GM23338 (cell line): ENCODE data around the gene TOP2A.

Experiments
- CREB1 ChIP-seq: fragments of 250-450 bp; sonication (Bioruptor Pico); IDR thresholded peaks from 2 replicates; pipeline ENCODE4 v1.5.0; 2020; ENCODE audit warnings: low read depth, mild to moderate bottlenecking, moderate library complexity
- ETS1 ChIP-seq: IDR thresholded peaks from 2 replicates; pipeline ENCODE4 v1.6.1; 2016; ENCODE audit warnings: antibody characterized with exemption
- EZH2 ChIP-seq: fragments of 200-600 bp; sonication (generic); IDR thresholded peaks from one replicate; pipeline ENCODE4 v1.8.0; 2017; ENCODE audit warnings: antibody characterized with exemption, mild to moderate bottlenecking, low read depth; ENCODE audit not compliant: unreplicated experiment
- EZH2phosphoT487 ChIP-seq: fragments of 200-600 bp; sonication (generic); IDR thresholded peaks from one replicate; pipeline ENCODE4 v1.8.1; 2018; ENCODE audit warnings: antibody characterized with exemption; ENCODE audit not compliant: unreplicated experiment
- JUNB ChIP-seq: IDR thresholded peaks from one replicate; pipeline ENCODE4 v1.6.1; 2016; ENCODE audit warnings: antibody characterized with exemption; ENCODE audit not compliant: unreplicated experiment
- NANOG ChIP-seq: IDR thresholded peaks from 2 replicates; pipeline ENCODE4 v1.6.1; 2016; ENCODE audit warnings: antibody characterized with exemption, borderline replicate concordance
- POLR2AphosphoS5 ChIP-seq: IDR thresholded peaks from 2 replicates; pipeline ENCODE4 v1.6.1; 2016; ENCODE audit warnings: antibody characterized with exemption, low read depth
- REST ChIP-seq: IDR thresholded peaks from one replicate; pipeline ENCODE4 v1.6.1; 2018; ENCODE audit warnings: antibody characterized with exemption; ENCODE audit not compliant: unreplicated experiment
- STAT1 ChIP-seq: IDR thresholded peaks from one replicate; pipeline ENCODE4 v1.6.1; 2016; ENCODE audit warnings: antibody characterized with exemption; ENCODE audit not compliant: unreplicated experiment
- ZNF114 ChIP-seq: fragments of 250-450 bp; sonication (Bioruptor Pico); IDR thresholded peaks from 2 replicates; pipeline ENCODE4 v1.5.0; 2020; ENCODE audit warnings: mild to moderate bottlenecking, moderate library complexity
- ZNF331 ChIP-seq: fragments of 250-450 bp; sonication (Bioruptor Pico); IDR thresholded peaks from 2 replicates; pipeline ENCODE4 v1.5.0; 2020; ENCODE audit warnings: low read depth, mild to moderate bottlenecking, moderate library complexity
- TF ChIP-seq, protein P1 (sequence below), 2 experiments: fragments of 200-600 bp in 1 of 2; sonication (generic) in 1 of 2; conservative IDR thresholded peaks; 2 replicates each; pipeline versions ENCODE4 v1.5.1 to v1.6.1; 2016 to 2017; ENCODE audit warnings: antibody characterized with exemption in 2 of 2, low read depth in 2 of 2, mild to moderate bottlenecking in 2 of 2, moderate library complexity in 1 of 2
- TF ChIP-seq, protein P2 (sequence below): fragments of 250-450 bp; sonication (Bioruptor Pico); IDR thresholded peaks from 2 replicates; pipeline ENCODE4 v1.5.0; 2020; ENCODE audit warnings: mild to moderate bottlenecking, moderate library complexity

DNA sequence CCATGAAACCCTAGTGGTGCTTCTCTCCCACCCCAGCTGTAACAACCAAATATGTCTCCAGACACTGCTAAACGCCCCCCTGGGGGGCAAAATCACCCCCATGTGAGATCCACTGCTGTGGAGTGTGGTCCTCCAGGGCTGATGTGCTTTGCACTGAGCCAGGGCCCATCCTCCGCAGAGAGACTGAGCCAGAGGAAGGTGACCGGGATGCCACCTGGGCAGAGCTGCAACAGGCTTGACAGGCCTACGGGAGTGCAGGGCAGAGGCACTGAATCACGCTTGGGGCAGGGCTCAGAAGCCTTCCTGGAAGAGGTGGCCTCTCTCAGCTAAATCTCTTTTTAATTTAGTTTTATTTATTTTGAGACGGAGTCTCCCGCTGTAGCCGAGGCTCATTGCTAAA is 57.6 kb downstream of the TOP2A start:
- TF ChIP-seq POLR2AphosphoS5 (no peak), REST (no peak), EZH2phosphoT487 (no peak), EZH2 (no peak), CREB1 (CRISPR knock-in tag) (no peak), JUNB (no peak), ZNF331 (CRISPR knock-in tag) (no peak), NANOG (no peak), ETS1 (no peak), ZNF114 (CRISPR knock-in tag) (no peak), STAT1 (no peak)
- TF ChIP-seq, protein P1, sequence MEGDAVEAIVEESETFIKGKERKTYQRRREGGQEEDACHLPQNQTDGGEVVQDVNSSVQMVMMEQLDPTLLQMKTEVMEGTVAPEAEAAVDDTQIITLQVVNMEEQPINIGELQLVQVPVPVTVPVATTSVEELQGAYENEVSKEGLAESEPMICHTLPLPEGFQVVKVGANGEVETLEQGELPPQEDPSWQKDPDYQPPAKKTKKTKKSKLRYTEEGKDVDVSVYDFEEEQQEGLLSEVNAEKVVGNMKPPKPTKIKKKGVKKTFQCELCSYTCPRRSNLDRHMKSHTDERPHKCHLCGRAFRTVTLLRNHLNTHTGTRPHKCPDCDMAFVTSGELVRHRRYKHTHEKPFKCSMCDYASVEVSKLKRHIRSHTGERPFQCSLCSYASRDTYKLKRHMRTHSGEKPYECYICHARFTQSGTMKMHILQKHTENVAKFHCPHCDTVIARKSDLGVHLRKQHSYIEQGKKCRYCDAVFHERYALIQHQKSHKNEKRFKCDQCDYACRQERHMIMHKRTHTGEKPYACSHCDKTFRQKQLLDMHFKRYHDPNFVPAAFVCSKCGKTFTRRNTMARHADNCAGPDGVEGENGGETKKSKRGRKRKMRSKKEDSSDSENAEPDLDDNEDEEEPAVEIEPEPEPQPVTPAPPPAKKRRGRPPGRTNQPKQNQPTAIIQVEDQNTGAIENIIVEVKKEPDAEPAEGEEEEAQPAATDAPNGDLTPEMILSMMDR (conservative IDR thresholded peaks at IDR 0.05; ENCODE audit: low read depth in 2 of 2) = no peak
- TF ChIP-seq, protein P2, sequence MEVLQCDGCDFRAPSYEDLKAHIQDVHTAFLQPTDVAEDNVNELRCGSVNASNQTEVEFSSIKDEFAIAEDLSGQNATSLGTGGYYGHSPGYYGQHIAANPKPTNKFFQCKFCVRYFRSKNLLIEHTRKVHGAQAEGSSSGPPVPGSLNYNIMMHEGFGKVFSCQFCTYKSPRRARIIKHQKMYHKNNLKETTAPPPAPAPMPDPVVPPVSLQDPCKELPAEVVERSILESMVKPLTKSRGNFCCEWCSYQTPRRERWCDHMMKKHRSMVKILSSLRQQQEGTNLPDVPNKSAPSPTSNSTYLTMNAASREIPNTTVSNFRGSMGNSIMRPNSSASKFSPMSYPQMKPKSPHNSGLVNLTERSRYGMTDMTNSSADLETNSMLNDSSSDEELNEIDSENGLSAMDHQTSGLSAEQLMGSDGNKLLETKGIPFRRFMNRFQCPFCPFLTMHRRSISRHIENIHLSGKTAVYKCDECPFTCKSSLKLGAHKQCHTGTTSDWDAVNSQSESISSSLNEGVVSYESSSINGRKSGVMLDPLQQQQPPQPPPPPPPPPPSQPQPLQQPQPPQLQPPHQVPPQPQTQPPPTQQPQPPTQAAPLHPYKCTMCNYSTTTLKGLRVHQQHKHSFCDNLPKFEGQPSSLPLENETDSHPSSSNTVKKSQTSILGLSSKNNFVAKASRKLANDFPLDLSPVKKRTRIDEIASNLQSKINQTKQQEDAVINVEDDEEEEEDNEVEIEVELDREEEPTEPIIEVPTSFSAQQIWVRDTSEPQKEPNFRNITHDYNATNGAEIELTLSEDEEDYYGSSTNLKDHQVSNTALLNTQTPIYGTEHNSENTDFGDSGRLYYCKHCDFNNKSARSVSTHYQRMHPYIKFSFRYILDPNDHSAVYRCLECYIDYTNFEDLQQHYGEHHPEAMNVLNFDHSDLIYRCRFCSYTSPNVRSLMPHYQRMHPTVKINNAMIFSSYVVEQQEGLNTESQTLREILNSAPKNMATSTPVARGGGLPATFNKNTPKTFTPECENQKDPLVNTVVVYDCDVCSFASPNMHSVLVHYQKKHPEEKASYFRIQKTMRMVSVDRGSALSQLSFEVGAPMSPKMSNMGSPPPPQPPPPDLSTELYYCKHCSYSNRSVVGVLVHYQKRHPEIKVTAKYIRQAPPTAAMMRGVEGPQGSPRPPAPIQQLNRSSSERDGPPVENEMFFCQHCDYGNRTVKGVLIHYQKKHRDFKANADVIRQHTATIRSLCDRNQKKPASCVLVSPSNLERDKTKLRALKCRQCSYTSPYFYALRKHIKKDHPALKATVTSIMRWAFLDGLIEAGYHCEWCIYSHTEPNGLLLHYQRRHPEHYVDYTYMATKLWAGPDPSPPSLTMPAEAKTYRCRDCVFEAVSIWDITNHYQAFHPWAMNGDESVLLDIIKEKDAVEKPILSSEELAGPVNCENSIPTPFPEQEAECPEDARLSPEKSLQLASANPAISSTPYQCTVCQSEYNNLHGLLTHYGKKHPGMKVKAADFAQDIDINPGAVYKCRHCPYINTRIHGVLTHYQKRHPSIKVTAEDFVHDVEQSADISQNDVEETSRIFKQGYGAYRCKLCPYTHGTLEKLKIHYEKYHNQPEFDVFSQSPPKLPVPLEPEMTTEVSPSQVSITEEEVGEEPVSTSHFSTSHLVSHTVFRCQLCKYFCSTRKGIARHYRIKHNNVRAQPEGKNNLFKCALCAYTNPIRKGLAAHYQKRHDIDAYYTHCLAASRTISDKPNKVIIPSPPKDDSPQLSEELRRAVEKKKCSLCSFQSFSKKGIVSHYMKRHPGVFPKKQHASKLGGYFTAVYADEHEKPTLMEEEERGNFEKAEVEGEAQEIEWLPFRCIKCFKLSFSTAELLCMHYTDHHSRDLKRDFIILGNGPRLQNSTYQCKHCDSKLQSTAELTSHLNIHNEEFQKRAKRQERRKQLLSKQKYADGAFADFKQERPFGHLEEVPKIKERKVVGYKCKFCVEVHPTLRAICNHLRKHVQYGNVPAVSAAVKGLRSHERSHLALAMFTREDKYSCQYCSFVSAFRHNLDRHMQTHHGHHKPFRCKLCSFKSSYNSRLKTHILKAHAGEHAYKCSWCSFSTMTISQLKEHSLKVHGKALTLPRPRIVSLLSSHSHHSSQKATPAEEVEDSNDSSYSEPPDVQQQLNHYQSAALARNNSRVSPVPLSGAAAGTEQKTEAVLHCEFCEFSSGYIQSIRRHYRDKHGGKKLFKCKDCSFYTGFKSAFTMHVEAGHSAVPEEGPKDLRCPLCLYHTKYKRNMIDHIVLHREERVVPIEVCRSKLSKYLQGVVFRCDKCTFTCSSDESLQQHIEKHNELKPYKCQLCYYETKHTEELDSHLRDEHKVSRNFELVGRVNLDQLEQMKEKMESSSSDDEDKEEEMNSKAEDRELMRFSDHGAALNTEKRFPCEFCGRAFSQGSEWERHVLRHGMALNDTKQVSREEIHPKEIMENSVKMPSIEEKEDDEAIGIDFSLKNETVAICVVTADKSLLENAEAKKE (CRISPR knock-in tag) = no peak
